Fibroblast of peridontal ligament (primary cell): Measurements from ENCODE around the gene SGCB.
"Not testable (repeated sequence)": the region's sequence is repeated elsewhere in the genome, so short reads cannot be mapped to it uniquely, and the experiment has no call there.

ENCODE experiments used
- DNase-seq: peaks from one replicate; pipeline ENCODE4 v3.0.0-alpha.2; 2010; ENCODE audit errors: extremely low read depth

The SGCB gene, protein sequence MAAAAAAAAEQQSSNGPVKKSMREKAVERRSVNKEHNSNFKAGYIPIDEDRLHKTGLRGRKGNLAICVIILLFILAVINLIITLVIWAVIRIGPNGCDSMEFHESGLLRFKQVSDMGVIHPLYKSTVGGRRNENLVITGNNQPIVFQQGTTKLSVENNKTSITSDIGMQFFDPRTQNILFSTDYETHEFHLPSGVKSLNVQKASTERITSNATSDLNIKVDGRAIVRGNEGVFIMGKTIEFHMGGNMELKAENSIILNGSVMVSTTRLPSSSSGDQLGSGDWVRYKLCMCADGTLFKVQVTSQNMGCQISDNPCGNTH

DNA sequence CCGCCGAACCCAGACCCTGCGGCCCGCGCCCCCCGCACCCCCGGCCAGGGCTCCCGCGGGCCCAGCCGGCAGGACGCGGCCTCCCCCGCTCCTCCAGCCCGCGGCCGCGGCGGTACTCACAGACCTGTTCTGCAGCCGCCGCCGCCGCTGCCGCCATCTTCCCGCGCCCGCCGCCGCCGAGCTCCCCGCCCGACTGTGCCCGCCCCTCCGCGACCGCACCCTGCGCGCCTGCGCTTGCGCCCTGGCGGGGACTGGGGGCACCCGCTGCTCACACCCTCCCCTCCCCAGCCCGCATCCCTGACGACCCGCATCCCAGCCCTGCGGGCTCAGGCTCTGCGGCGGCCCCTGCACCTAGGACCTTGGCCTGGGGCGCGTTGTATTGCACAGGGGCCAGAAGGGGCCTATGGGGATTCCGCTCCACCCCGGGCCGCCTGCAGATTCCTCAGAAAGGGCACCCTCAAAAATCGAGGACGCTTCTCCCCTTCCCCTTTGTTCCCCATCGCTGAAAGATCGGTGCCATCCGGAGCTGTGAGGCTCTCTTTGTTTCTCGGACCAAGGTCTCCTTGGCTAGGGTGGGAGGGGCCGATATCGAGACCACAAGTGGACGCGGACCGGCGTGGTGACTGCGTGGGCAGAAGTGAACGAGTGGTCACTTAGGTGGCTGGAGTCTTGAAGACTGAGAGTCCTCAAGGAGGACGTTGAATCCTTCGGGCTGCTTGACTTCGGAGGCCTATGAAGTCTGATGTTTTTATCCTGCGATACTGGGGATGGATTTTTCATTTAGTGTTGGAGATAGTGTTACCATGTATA lies at the start of gene SGCB:
Gene SGCB (minus strand): TSS at position 197 of the 810 bp plus-strand sequence. CDS start 40 bp downstream, at position 157.
- peak; percentile 28 for DNase-seq

DNA sequence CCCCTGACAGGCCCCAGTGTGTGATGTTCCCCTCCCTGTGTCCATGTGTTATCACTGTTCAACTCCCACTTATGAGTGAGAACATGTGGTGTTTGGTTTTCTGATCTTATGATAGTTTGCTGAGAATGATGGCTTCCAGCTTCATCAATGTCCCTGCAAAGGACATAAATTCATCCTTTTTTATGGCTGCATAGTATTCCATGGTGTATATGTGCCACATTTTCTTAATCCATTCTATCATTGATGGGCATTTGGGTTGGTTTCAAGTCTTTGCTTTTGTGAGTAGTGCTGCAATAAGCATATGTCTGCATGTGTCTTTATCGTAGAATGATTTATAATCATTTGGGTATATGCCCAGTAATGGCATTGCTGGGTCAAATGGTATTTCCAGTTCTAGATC lies 48.3 kb upstream of the SGCB start:
- not testable (repeated sequence) for DNase-seq

DNA sequence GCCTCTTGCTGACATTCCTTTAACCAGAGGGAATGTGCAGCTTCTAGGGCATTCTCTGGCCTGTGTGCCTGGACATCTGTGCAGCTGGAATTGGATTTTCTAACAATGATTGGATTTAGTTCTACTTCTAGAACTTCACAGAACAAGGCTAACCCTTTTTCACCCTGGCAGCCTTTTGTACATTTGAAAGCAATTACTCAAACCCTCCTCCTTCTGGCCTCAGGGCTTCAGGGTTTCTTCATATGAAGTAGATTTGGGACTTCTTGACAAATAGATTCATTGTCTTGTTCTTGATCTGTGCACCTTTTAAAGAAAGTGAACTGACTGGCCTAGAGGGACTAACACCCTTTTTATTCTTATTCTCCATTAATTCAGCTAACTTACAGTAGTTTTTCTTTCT lies 43.1 kb upstream of the SGCB start:
- DNase-seq: peak; percentile 24

DNA sequence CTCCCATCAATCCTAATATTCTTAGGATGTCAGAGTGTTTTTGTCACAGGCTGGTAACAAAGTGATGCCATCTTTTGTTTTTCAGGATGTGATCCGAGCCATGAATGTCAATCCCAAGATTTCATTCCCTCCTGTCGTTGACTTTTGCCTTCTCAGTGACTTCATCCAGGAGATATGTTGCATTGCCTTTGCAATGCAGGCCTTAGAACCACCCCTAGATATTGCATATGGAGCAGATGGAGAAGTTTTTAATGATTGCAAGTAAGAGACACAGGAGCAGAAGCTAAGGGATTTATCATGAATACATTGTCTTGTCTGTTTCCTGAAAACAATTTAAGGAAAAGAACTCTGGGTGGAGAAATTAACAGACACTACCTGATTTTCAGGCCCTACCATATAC lies 41.6 kb upstream of the SGCB start:
- no peak for DNase-seq

DNA sequence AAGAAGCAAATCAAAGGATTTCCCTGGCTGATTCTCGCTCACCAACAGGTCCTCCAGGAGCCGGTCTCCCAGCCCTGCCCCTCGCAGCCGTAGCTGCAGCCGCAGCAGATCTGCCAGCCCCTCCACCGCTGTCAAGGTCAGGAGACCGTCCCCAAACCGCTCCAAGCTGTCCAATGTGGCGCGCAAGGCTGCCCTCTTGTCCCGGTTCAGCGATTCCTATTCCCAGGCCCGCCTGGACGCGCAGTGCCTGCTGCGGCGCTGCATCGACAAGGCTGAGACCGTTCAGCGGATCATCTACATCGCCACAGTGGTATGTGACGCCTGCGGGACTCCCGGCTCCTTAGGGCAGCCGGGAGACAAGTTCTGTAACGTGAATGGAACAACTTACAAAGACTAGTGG lies 38.6 kb upstream of the SGCB start:
- DNase-seq: no peak

DNA sequence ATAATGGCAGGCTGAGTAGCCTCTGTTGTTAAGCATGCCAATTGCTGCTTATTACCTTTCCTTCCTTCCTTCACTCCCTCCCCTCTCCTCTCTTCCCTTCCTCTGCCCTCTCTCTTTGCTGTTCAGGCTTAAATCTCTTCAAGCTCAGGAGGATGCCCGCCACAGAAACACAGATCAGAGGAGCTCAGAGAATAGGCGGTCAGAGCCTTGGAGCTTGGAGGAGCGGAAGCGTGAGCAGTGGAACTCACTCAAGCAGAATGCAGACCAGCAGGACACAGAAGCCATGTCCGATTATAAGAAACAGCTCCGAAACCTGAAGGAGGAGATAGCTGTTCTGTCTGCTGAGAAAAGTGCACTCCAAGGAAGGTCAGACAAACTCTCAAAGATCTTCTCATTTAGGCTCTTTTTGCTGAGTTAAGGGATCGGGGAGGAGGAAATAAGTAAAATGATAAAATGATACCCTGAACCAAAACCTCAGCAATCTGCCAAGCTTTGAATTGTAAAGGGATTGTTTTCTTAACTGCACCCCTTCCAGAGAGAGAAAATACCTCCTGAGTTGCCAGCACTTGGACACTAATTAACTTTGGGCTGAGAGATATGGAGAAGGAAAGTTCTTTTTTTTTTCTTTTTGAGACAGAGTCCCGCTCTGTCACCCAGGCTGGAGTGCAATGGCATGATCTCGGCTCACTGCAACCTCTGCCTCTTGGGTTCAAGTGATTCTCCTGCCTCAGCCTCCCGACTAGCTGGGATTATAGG lies 33.9 kb upstream of the SGCB start:
- no peak for DNase-seq

DNA sequence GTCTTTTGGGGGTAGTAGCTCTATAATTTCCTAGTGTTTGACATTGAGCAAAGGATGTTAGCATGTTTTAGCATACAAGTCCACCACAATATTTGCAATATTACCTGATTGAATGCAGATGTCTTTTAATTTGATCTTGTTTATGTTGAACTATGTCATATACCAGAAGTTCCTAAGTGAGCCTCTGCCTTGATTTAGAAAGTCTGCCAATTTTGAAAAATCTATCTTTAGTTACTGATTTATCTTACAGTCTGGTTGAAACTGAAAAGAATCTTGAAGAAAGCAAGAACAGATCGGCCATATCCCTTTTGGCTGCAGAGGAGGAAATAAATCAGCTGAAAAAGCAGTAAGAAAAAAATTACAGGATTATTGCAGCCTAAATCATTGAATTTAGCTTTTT lies 31.5 kb upstream of the SGCB start:
- DNase-seq: peak; percentile 90

DNA sequence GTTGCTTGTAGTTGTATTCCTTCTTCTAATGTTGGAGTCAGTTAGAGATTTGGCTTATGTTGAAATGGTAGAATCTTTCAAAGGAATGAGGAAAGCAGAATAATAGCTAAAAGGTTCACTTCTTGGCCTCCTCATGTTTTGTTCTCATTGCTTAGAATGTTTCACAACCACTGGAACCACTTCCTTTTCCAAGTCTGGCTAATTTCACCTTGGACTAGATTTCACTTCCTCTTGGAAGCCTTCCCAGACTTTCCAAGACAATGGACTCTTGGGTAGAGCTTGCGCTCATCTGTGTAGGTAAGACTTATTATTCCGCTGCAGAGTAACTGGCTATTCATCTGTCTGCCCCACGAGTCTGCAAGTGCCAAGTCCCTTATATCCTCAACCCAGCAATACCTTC lies 21.3 kb upstream of the SGCB start:
- peak; percentile 79 for DNase-seq

DNA sequence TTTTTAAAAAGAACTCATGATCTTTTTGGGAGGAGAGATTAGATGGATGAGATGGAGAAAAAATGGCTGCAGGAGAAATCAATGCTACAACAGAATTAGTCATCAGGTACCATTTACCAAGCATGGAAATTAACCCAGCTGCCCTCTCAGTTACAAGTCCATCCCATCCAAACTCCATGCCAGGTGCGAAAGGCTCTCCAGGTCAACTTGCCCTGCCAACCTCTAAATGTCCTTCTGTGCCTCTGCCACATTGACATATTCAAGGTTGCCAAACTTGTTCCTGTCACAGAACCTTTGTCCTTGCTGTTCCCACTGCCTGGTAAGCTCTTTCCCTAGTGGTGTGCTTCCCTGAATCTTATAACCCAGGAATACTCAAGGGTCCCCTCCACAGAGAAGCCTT lies 20.2 kb upstream of the SGCB start:
- DNase-seq: no peak

DNA sequence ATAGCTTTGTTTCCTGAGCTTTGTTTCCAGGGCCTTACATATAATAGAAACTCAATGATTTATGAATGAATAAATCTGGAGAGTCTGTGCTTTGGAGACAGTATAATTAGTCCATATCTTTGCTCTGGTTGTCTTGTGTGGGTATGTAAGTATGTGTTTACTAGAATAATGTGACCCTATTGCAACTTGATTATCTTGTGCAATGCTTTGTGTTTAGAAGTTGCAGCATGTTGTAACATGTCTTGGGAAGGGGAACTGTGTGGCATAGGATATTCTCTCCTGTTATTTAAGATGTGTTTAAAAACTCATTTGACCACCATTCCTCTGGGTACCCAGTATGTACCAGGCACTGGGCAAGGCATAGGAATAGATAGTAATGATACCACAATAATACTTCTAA lies 19.1 kb upstream of the SGCB start:
- peak; percentile 45 for DNase-seq

DNA sequence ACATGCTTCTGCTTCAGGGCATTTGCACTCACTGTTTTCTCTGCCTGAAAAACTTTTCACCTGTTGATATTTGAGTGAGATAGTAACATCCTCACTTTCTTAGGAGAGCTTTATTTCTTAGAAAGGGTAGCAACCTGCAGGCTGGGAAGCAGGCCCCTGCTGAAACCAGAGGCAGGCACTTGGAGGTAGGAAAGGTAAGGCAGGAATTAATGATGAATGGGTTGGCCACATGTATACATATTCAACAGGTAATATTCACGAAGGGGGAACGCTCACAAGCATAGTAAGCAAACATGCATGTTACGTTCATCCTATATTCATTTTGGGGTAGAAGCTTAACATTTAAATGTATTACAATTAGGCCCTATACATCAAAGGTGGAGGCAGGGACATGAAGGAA lies 16.2 kb upstream of the SGCB start:
- DNase-seq: no peak

DNA sequence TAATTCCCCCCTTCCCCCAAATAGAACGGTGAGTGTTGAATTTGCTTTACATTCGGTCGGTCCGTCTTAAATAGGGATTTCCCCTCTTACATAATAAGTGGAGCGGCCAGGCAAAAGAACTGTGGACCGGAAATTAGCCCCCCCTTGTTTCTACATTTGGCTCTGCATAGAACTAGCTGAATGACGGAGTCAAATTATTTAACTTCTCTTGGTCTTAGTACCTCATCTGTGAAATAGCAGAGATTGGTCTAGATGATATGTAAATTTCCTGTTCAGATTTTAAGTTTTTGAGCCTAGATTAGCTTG lies 14.3 kb upstream of the SGCB start:
- DNase-seq: no peak

DNA sequence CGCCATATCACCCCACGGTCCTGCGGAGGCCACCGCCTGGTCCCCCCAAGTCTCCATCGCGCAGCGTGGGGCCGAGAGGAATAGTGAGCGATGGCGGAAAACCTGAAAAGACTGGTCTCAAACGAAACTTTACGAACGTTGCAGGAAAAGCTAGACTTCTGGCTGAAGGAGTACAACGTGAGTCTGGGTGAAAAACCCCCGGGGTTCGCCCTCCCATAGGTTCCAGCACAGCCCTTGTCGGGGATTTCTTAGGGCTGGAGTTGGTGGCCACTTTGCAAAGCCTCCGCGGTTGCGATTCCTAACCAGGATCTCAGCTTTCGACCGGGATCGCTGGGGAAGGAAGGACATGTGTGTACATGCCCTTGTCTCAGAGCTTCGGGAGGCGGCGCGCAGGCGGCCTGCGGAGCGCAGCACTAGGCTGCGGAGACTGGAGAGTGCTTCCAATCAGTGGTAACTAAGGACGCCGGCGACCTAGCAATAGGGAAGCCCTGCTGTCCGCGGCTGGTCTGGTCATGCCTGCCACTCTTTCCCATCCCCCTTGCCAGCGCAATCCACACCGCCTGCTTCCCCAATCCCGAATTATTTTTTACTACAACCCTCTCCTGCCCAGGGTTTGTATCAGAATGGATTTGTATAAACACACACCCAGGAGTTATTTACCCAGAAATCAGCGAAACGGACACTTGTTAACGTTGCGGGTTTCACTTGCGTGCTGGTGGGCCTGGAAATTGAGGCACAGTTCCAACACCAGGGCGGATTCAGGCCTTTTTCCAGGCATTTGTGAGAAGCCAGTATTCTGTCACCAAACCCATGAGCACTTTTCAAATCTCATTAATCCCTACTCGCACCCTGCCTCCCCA lies 13.7 kb upstream of the SGCB start:
- peak; percentile 88 for DNase-seq

DNA sequence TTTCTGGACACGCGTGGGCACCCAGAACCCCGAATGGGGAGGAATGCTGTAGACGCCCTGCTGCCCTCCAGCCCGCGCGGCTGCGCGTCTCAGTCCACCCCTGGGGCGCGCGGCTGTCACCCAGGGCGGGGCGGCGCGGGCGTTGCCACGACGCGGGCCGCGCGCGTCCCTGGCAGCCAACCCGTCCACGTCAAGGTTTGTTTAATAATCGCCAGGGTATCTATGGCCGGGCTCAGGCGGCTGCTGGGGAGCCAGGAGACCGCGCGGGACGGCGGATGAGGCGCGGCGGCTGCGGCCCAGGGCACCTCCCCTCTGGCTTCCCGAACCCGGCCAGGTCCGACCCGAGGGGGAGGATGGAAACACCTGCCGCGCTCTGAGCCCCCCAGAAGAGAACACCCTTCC lies 13.1 kb upstream of the SGCB start, which contains the start of gene SPATA18:
Gene SPATA18 (plus strand): TSS at position 92 of the 402 bp plus-strand sequence. CDS start 401 bp downstream, outside the sequence.
- DNase-seq: peak; percentile 30

DNA sequence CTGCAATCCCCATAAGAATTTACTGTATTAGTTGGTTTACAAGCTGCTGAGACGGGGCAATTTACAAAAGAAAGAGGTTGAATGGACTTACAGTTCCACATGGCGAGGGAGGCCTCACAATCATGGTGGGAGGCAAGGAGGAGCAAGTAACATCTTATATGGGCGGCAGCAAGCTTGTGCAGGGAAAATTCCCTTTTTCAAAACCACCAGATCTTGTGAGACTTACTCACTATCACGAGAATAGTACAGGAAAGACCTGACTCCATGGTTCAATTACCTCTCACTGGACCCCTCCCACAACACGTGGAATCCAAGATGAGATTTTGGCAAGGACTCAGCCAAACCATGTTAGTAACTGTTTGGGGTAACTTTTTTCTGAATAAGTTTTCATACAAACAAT lies 11.2 kb upstream of the SGCB start:
- DNase-seq: no peak

DNA sequence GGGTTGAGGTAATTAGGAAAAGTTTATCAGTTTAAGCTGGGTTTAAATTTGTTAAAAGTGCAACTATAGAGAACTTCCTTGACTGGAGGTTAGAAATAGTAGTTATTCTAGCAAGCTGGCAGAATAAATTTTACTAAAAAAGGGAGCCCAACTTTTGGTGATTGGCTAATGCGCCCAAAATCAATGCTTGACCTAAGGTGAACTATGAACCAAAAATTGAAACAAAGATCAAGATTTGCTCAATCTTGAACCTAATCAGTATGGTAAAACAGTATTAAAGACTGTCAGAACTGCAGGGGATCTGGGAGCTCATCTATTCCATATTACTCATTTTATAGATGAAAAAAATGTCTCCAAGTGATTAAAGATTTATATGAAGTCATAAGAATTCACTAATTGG lies 6.9 kb upstream of the SGCB start:
- DNase-seq: no peak

DNA sequence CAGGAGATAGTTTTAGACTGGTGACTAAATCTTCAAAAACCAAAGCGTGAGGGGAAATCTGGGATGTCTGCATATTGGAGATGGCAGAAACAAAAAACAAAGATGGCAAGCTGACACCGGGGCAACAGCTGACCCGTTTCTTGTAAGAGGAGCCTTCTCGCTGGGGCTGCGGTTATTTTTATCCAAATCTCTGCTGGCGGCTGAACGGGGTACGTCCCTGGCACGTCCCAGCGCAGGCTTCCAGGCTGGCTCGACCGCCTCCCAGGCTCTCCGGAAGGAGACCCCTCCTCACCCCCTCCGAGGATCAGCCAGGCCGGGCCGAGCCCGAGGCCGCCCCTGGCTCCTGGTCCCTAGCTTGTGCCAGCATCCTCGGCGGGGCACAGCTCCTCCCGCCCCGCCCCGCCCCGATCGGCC lies 403 bp downstream of the SGCB start:
- DNase-seq: peak; percentile 52

DNA sequence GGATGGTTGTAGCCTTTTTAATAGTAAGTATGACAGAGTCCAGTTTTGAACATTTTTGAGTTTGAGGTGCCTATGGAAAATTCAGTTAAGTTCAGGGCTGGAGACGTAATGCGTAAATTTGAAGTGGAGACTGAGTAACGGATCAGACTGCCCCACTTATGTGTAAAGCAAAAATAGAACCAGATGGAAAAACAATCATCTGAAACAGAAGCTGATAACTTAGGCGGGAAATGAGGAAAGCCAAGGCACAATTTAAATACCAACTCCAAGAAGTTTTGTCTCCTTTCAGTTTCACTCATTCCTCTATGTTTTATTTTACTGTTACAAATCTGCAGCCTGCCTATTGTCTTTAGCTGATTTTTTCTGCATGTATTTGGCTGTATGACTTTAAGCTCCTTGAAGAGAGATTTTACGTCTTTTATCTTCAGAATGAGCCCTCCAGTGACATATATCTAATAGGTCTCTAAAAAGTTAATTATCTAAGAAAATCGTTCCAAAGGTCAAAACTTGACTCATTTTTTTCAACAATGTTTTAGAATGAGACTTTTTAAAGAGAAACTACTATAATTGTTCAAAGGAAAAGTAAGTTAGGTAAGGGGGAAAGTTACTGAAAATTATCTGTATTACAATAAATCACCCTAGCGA lies 1.1 kb downstream of the SGCB start:
- DNase-seq: peak; percentile 70

DNA sequence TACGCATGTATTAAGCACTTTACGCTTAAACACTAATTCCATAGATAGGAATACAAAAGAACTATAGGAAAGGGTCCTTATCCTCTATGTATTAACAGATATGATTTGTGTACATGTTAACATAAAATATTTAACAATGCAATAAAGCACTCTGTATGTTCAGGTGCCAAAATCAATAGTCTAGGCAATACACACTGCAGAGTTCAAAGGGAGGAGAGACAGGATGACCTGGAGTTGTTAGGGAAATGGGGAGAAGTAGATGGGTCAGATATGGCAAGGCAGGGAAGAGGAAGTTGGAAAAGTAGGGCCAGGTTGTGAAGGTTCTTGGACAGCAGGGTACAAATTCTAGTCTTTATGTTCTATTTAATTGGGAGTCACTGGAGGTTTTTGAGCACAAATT lies 2.9 kb downstream of the SGCB start:
- no peak for DNase-seq

DNA sequence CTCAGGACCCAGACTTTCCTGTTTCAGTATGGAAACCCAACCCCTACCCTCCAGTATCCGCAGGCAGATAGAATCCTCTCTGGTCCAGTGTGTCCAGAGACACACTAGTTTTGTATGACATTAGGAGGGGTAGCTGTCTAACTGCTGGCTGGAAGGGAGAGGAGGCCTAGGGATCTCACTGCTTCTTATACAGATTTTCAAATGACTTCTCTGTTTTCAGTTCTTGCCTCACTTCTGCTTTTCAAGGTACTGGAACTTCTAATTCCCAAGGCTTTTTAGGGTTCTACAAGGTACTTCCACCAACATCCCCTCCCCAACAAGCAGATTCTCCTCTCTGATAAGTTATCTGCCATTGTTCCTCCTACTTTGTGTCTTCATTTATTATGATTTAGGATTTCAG lies 6.1 kb downstream of the SGCB start:
- DNase-seq: no peak

DNA sequence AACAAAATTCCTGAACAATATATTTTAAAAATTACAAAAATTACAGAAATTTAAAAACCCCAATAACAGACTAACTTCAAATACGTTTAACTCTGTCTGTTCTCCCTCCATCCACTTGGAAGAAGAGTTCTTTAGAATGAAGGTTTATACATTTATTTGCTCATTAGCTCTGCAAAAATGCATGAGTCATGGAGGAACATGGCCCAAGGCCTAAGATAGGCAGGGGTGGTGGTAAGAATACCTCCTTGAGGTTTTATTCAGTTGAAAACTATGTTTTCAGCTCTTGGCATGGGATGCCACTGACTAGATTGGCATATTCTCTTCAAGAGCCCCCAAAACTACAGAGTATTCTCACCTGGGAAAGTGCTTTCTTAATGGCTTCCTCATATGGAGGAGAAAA lies 9.1 kb downstream of the SGCB start:
- DNase-seq: peak; percentile 65
